Measurements from ENCODE around the gene AGTR1.
A peak's percentile ranks its signal among the peaks of the same experiment; 100 is the strongest.

Gene AGTR1

GRCh38 chr3:148680289-148680688, 17.4 kb upstream of the AGTR1 start:
- in situ Hi-C loops (cut with HindIII; ENCODE audit: low sequenced_read_pairs): no loop called here
- no peak for DNase-seq (ENCODE audit: low read depth, low spot score)
- no peak for TF ChIP-seq CTCF (IDR thresholded peaks at IDR 0.05; ENCODE audit: low read depth, low read length)
- no peak overlapping the region for H3K4me3 ChIP-seq (ENCODE audit: low read depth, low read length)

GRCh38 chr3:148681080-148681479, 16.6 kb upstream of the AGTR1 start:
- no peak overlapping the region for H3K4me3 ChIP-seq (ENCODE audit: low read depth, low read length)
- no peak for DNase-seq (ENCODE audit: low read depth, low spot score)
- in situ Hi-C loops (cut with HindIII; ENCODE audit: low sequenced_read_pairs): no loop called here
- no peak for TF ChIP-seq CTCF (IDR thresholded peaks at IDR 0.05; ENCODE audit: low read depth, low read length)

- in situ Hi-C loops (cut with HindIII; ENCODE audit: low sequenced_read_pairs): no loop called here
- H3K4me3 ChIP-seq (ENCODE audit: low read depth, low read length): no peak overlapping the region
- no peak for DNase-seq (ENCODE audit: low read depth, low spot score)
- TF ChIP-seq CTCF (IDR thresholded peaks at IDR 0.05; ENCODE audit: low read depth, low read length): no peak
Measured at GRCh38 chr3:148682997-148683396, 14.7 kb upstream of the AGTR1 start.

GRCh38 chr3:148694116-148694515, 3.6 kb upstream of the AGTR1 start:
- DNase-seq (ENCODE audit: low read depth, low spot score): no peak
- TF ChIP-seq CTCF (IDR thresholded peaks at IDR 0.05; ENCODE audit: low read depth, low read length): no peak
- in situ Hi-C loops (cut with HindIII; ENCODE audit: low sequenced_read_pairs): no loop called here
- no peak overlapping the region for H3K4me3 ChIP-seq (ENCODE audit: low read depth, low read length)

- peak overlapping the region; percentile 61 for H3K4me3 ChIP-seq (ENCODE audit: low read depth, low read length)
- in situ Hi-C loops (cut with HindIII; ENCODE audit: low sequenced_read_pairs): no loop called here
- no peak for DNase-seq (ENCODE audit: low read depth, low spot score)
- TF ChIP-seq CTCF (IDR thresholded peaks at IDR 0.05; ENCODE audit: low read depth, low read length): no peak
Measured at GRCh38 chr3:148698190-148698810, 597 bp downstream of the AGTR1 start.

GRCh38 chr3:148705314-148705713, 7.6 kb downstream of the AGTR1 start:
- H3K4me3 ChIP-seq (ENCODE audit: low read depth, low read length): no peak overlapping the region
- in situ Hi-C loops (cut with HindIII; ENCODE audit: low sequenced_read_pairs): no loop called here
- no peak for TF ChIP-seq CTCF (IDR thresholded peaks at IDR 0.05; ENCODE audit: low read depth, low read length)
- no peak for DNase-seq (ENCODE audit: low read depth, low spot score)
